Large intestine (tissue), 3 donors: ENCODE results near the gene ZNF697. TPM values are rescaled to one million over a fixed set of nuclear protein-coding genes. Genes with fewer than 3 reads are reported as not detected.
A peak's percentile ranks its signal among the peaks of the same experiment; 100 is the strongest.

Experiments
- DNase-seq, 2 donors: peaks; one replicate each; pipeline versions ENCODE4 v3.0.0 to v3.0.0-alpha.2; 2013
- H3K27ac ChIP-seq: one replicate; pipeline ENCODE4 v1.5.1; 2013; ENCODE audit warnings: low read length
- H3K27me3 ChIP-seq: 2 replicates; pipeline ENCODE4 v1.6.1; 2013; ENCODE audit warnings: low read length; ENCODE audit not compliant: control insufficient read depth, insufficient read depth
- H3K36me3 ChIP-seq: 2 replicates; pipeline ENCODE4 v1.6.1; 2013; ENCODE audit warnings: low read length; ENCODE audit not compliant: control insufficient read depth, insufficient read depth
- H3K4me1 ChIP-seq: one replicate; pipeline ENCODE4 v1.6.1; 2013; ENCODE audit warnings: low read length; ENCODE audit not compliant: control insufficient read depth, insufficient read depth
- H3K4me3 ChIP-seq: one replicate; pipeline ENCODE4 v1.5.1; 2013; ENCODE audit warnings: low read length
- H3K9me3 ChIP-seq: one replicate; pipeline ENCODE4 v1.6.1; 2013; ENCODE audit warnings: mild to moderate bottlenecking, low read depth, low read length, moderate library complexity; ENCODE audit not compliant: control insufficient read depth
- WGBS: methylation state at CpG from one replicate; pipeline ENCODE4 v1.1.5; 2013; ENCODE audit warnings: low lambda C conversion rate; ENCODE audit not compliant: insufficient coverage; 5-methylcytosine and 5-hydroxymethylcytosine counted together
- polyA plus RNA-seq: library from polyadenylated mRNA; unstranded; fragments of 120-200 nt; gene quantifications from one replicate; pipeline ENCODE4 v1.2.1, GENCODE V29; 2013

The ZNF697 gene
- polyA plus RNA-seq, 1 donor, result 9.0 TPM

GRCh38 chr1:119664067-119664466 lies 16.0 kb upstream of the ZNF697 start:
- Histone ChIP-seq H3K9me3 (no peaks in the 10 kb centered on the region), H3K36me3 (no peaks in the 10 kb centered on the region), H3K4me1 (peaks cover 36% of the 10 kb centered on the region), H3K27me3 (no peaks in the 10 kb centered on the region), H3K4me3 (no peak overlapping the region), H3K27ac (no peak overlapping the region)
- 100% methylated on average over 2 of the region's 5 CpGs for WGBS
- DNase-seq, result no peak

- peak; percentile 55 to 78 for DNase-seq
- Histone ChIP-seq H3K36me3 (no peaks in the 10 kb centered on the region), H3K4me1 (peaks cover 36% of the 10 kb centered on the region), H3K27me3 (no peaks in the 10 kb centered on the region), H3K27ac (peak overlapping the region; percentile 79), H3K9me3 (no peaks in the 10 kb centered on the region), H3K4me3 (no peak overlapping the region)
- 30% methylated on average over 2 of the region's 3 CpGs for WGBS
These were observed 14.0 kb upstream of the ZNF697 start for GRCh38 chr1:119662034-119662437.

GRCh38 chr1:119660253-119661083 lies 12.4 kb upstream of the ZNF697 start:
- Histone ChIP-seq H3K27ac (peak overlapping the region; percentile 79), H3K4me3 (no peak overlapping the region), H3K27me3 (no peaks in the 10 kb centered on the region), H3K4me1 (peaks cover 36% of the 10 kb centered on the region), H3K9me3 (no peaks in the 10 kb centered on the region), H3K36me3 (no peaks in the 10 kb centered on the region)
- WGBS, result 8% methylated on average over 2 of the region's 5 CpGs
- peak; percentile 58 to 88 for DNase-seq

- Histone ChIP-seq H3K36me3 (no peaks in the 10 kb centered on the region), H3K4me3 (no peak overlapping the region), H3K27ac (peak overlapping the region; percentile 79), H3K9me3 (no peaks in the 10 kb centered on the region), H3K4me1 (peaks cover 36% of the 10 kb centered on the region), H3K27me3 (no peaks in the 10 kb centered on the region)
- WGBS, result no CpG with 5 or more reads among the region's 3 CpGs
- DNase-seq, result peak in 1 of 2 donors; percentile 36
These were observed 11.6 kb upstream of the ZNF697 start for GRCh38 chr1:119659628-119660027.

GRCh38 chr1:119656410-119656955 lies 8.4 kb upstream of the ZNF697 start:
- Histone ChIP-seq H3K4me3 (no peak overlapping the region), H3K4me1 (peaks cover 20% of the 10 kb centered on the region), H3K27me3 (no peaks in the 10 kb centered on the region), H3K36me3 (no peaks in the 10 kb centered on the region), H3K27ac (no peak overlapping the region), H3K9me3 (no peaks in the 10 kb centered on the region)
- DNase-seq, result no peak
- 93% methylated on average over 3 of the region's 5 CpGs for WGBS

GRCh38 chr1:119655154-119655553 lies 7.1 kb upstream of the ZNF697 start:
- no peak overlapping the region for H3K4me3 ChIP-seq
- no peaks in the 10 kb centered on the region for H3K9me3 ChIP-seq
- no peaks in the 10 kb centered on the region for H3K27me3 ChIP-seq
- H3K27ac ChIP-seq, result no peak overlapping the region
- H3K36me3 ChIP-seq, result no peaks in the 10 kb centered on the region
- DNase-seq, result no peak
- H3K4me1 ChIP-seq, result peaks cover 8% of the 10 kb centered on the region
- 71% methylated on average over 1 of the region's 1 CpG for WGBS

- WGBS, result 100% methylated on average over 1 of the region's 3 CpGs
- H3K9me3 ChIP-seq, result no peaks in the 10 kb centered on the region
- H3K36me3 ChIP-seq, result no peaks in the 10 kb centered on the region
- H3K27me3 ChIP-seq, result no peaks in the 10 kb centered on the region
- H3K4me3 ChIP-seq, result no peak overlapping the region
- peaks cover 2% of the 10 kb centered on the region for H3K4me1 ChIP-seq
- DNase-seq, result no peak
- no peak overlapping the region for H3K27ac ChIP-seq
These were observed 5.7 kb upstream of the ZNF697 start for GRCh38 chr1:119653839-119654170.

DNA sequence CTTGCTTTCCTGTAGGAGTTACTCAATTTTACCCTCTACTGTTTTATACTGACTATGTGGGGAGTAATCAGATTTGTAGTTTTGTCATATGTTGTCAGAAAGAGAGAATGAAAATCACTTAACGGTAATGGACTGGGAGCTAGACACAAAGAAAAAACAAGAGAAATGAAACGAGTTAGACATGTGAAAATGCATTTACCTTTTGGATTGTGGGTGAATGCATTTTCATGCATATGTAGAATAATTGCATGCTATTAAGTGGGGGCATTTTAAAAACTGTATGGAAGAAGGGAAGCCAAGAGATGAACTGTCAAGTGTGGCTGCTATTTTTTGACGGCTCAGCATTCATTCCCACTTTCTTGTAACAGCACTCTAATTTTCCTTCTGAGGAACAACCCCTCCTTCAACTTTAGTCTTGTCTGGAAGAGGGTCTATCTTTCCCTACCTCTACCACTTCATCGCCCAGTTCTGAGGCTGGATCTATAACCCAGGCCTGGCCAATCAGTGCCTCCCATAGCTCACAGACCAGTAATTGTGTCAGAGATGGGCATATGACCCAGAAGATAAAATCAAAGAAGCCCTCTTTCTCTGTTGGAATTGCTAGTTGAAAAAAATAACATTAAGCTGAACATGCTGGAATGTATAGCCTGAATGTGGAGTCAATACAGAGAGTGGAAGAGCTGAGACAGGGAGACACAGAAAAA lies 5.2 kb upstream of the ZNF697 start:
- Histone ChIP-seq H3K27me3 (no peaks in the 10 kb centered on the region), H3K27ac (no peak overlapping the region), H3K36me3 (no peaks in the 10 kb centered on the region), H3K4me1 (peaks cover 4% of the 10 kb centered on the region), H3K9me3 (no peaks in the 10 kb centered on the region), H3K4me3 (no peak overlapping the region)
- no peak for DNase-seq
- 87% methylated on average over 3 of the region's 4 CpGs for WGBS

- Histone ChIP-seq H3K36me3 (no peaks in the 10 kb centered on the region), H3K9me3 (no peaks in the 10 kb centered on the region), H3K27ac (no peak overlapping the region), H3K4me3 (no peak overlapping the region), H3K27me3 (no peaks in the 10 kb centered on the region), H3K4me1 (peaks cover 4% of the 10 kb centered on the region)
- DNase-seq, result no peak
- WGBS, result no CpG with 5 or more reads among the region's 4 CpGs
These were observed 4.5 kb upstream of the ZNF697 start for GRCh38 chr1:119652587-119652986.

DNA sequence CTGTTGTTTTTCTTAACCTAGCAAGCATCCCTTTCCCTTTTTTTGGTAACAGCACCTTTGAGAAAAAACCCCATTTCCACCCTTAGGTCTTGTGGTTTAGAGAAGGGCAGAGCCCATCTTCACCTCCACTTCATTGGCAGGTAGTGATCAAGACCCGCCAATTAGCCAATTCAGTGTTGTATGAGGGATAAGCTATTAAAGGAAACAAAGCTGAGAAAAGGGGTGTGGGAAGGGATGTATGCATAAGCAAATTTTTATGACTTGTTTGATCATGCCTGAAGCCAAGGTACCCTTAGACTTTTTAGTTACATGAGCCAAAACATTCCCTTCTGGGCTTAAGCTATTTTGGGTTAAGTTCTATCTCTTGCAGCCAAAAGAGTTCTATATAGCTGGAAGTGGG lies 3.6 kb upstream of the ZNF697 start:
- DNase-seq, result no peak
- H3K36me3 ChIP-seq, result no peaks in the 10 kb centered on the region
- H3K4me3 ChIP-seq, result no peak overlapping the region
- no peak overlapping the region for H3K27ac ChIP-seq
- H3K27me3 ChIP-seq, result no peaks in the 10 kb centered on the region
- peaks cover 6% of the 10 kb centered on the region for H3K4me1 ChIP-seq
- no CpG with 5 or more reads among the region's 1 CpG for WGBS
- H3K9me3 ChIP-seq, result no peaks in the 10 kb centered on the region
